ENCODE measurements around the gene SBF2. TPM values are rescaled to one million over a fixed set of nuclear protein-coding genes. Genes with fewer than 3 reads are reported as not detected.

SBF2 gene
- polyA plus RNA-seq, 1 donor from 2014 or later: 53.4 TPM

- Histone ChIP-seq H3K79me2 (replicated peaks; ENCODE audit: insufficient read depth, low read length) (no peaks in the 10 kb centered on the region), H3K4me3 (ENCODE audit: low read length) (no peak overlapping the region), H3F3A (ENCODE audit: insufficient read depth, low read length, poor library complexity, severe bottlenecking) (no peaks in the 10 kb centered on the region), H2AFZ (ENCODE audit: low read depth, low read length) (no peak overlapping the region), H3K9ac (ENCODE audit: low read length) (no peak overlapping the region), H4K20me1 (ENCODE audit: insufficient read depth) (no peaks in the 10 kb centered on the region), H3K9me3 (ENCODE audit: low read length) (no peaks in the 10 kb centered on the region), H3K36me3 (ENCODE audit: insufficient read depth, low read length) (no peaks in the 10 kb centered on the region), H3K9me2 (ENCODE audit: insufficient read depth, low read length) (no peaks in the 10 kb centered on the region), H3K27ac (ENCODE audit: low read length) (no peak overlapping the region), H3K27me3 (ENCODE audit: insufficient read depth, low read depth, low read length) (no peaks in the 10 kb centered on the region), H3K4me2 (ENCODE audit: low read length) (no peak overlapping the region)
- TF ChIP-seq MXI1 (conservative IDR thresholded peaks at IDR 0.05; ENCODE audit: poor library complexity, severe bottlenecking) (no peak), CTCF (IDR thresholded peaks at IDR 0.05; ENCODE audit: poor library complexity, severe bottlenecking) (no peak), RAD21 (conservative IDR thresholded peaks at IDR 0.05) (no peak), SMC3 (conservative IDR thresholded peaks at IDR 0.05; ENCODE audit: poor library complexity) (no peak), EP300 (conservative IDR thresholded peaks at IDR 0.05; ENCODE audit: poor library complexity, severe bottlenecking) (no peak), REST (IDR thresholded peaks at IDR 0.05; ENCODE audit: borderline replicate concordance) (no peak), POLR2AphosphoS5 (IDR thresholded peaks at IDR 0.05) (no peak), TAF1 (IDR thresholded peaks at IDR 0.05; ENCODE audit: low read depth) (no peak), EZH2 (IDR thresholded peaks at IDR 0.05; ENCODE audit: borderline replicate concordance, insufficient read depth, low read length, poor library complexity, severe bottlenecking) (no peak)
Measured at GRCh38 chr11:9825895-9826294, 468.1 kb downstream of the SBF2 start.

- no peak overlapping the region for H3K27ac ChIP-seq (ENCODE audit: low read length)
- H3K27me3 ChIP-seq (ENCODE audit: insufficient read depth, low read depth, low read length): no peaks in the 10 kb centered on the region
- H4K20me1 ChIP-seq (ENCODE audit: insufficient read depth): no peaks in the 10 kb centered on the region
- H2AFZ ChIP-seq (ENCODE audit: low read depth, low read length): no peak overlapping the region
- no peaks in the 10 kb centered on the region for H3F3A ChIP-seq (ENCODE audit: insufficient read depth, low read length, poor library complexity, severe bottlenecking)
- no peak overlapping the region for H3K4me3 ChIP-seq (ENCODE audit: low read length)
- no peaks in the 10 kb centered on the region for H3K79me2 ChIP-seq (replicated peaks; ENCODE audit: insufficient read depth, low read length)
- H3K4me2 ChIP-seq (ENCODE audit: low read length): no peak overlapping the region
- H3K9me3 ChIP-seq (ENCODE audit: low read length): no peaks in the 10 kb centered on the region
- TF ChIP-seq SMC3 (conservative IDR thresholded peaks at IDR 0.05; ENCODE audit: poor library complexity) (no peak), EZH2 (IDR thresholded peaks at IDR 0.05; ENCODE audit: borderline replicate concordance, insufficient read depth, low read length, poor library complexity, severe bottlenecking) (no peak), EP300 (conservative IDR thresholded peaks at IDR 0.05; ENCODE audit: poor library complexity, severe bottlenecking) (no peak), TAF1 (IDR thresholded peaks at IDR 0.05; ENCODE audit: low read depth) (no peak), MXI1 (conservative IDR thresholded peaks at IDR 0.05; ENCODE audit: poor library complexity, severe bottlenecking) (no peak), CTCF (IDR thresholded peaks at IDR 0.05; ENCODE audit: poor library complexity, severe bottlenecking) (no peak)
- H3K36me3 ChIP-seq (ENCODE audit: insufficient read depth, low read length): no peaks in the 10 kb centered on the region
- no peaks in the 10 kb centered on the region for H3K9me2 ChIP-seq (ENCODE audit: insufficient read depth, low read length)
- H3K9ac ChIP-seq (ENCODE audit: low read length): no peak overlapping the region
Measured at GRCh38 chr11:9825315-9825714, 468.7 kb downstream of the SBF2 start.
